SK-N-SH treated with all-trans-retinoic acid at 6 μM for 48 hours (cell line): Measurements from ENCODE around the gene DDX39A.

Experiments used
- CSRNP3 ChIP-seq: fragments of 250-450 bp; sonication (Bioruptor Pico); IDR thresholded peaks from 2 replicates; pipeline ENCODE4 v1.5.1; 2021; ENCODE audit warnings: mild to moderate bottlenecking, moderate library complexity
- PATZ1 ChIP-seq: fragments of 250-450 bp; sonication (Bioruptor Pico); IDR thresholded peaks from 2 replicates; pipeline ENCODE4 v1.8.0; 2020; ENCODE audit warnings: mild to moderate bottlenecking, moderate library complexity, borderline replicate concordance
- SNAI2 ChIP-seq: fragments of 250-450 bp; sonication (Bioruptor Pico); IDR thresholded peaks from 2 replicates; pipeline ENCODE4 v1.5.0; 2020; ENCODE audit warnings: mild to moderate bottlenecking, moderate library complexity
- ZFP30 ChIP-seq: fragments of 450-650 bp; formaldehyde crosslinking; IDR thresholded peaks from 2 replicates; pipeline ENCODE4 v1.5.0; 2022; ENCODE audit warnings: mild to moderate bottlenecking, moderate library complexity
- ZNF8 ChIP-seq: fragments of 450-650 bp; formaldehyde crosslinking; IDR thresholded peaks from 2 replicates; pipeline ENCODE4 v1.5.0; 2020; ENCODE audit warnings: mild to moderate bottlenecking, moderate library complexity

- TF ChIP-seq ZNF8 (no peak), ZFP30 (CRISPR knock-in tag) (no peak), PATZ1 (CRISPR knock-in tag) (no peak), CSRNP3 (CRISPR knock-in tag) (no peak), SNAI2 (no peak)
Observed at GRCh38 chr19:14450168-14450874, 31.2 kb upstream of the DDX39A start.
